Stimulated activated CD4-positive, alpha-beta T cell treated with anti-CD3 and anti-CD28 coated beads, Interleukin-1b, Interleukin-23, amount 100 ng/mL, for 1 hour (primary cell): ENCODE measurements around the gene SLC22A15.
"Not testable (repeated sequence)": the region's sequence is repeated elsewhere in the genome, so short reads cannot be mapped to it uniquely, and the experiment has no call there.

ENCODE experiments used
- DNase-seq, 2 donors: peaks; one replicate each; pipeline ENCODE4 v3.0.0-alpha.2; 2020; ENCODE audit warnings: low read depth in 2 of 2

SLC22A15 gene

DNA sequence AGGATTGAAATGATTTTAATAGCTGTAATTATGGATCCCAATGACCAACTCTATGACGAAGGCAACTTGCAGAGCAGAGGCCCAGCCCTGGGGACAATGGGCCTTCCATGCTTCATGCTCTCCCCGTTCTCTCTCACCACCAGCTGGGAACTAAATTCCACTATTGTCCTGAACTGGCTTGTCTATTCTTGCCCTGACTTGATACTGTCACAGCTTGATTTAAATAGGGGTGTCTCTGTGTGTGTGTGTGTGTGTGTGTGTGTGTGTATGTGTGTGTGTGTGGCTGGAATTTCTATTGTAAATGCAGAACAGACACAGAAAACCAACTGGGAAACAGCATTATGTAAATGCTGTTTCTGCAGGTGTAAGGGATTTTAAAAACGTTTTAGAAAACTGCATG, 57.0 kb downstream of the SLC22A15 start:
- no peak for DNase-seq

DNA sequence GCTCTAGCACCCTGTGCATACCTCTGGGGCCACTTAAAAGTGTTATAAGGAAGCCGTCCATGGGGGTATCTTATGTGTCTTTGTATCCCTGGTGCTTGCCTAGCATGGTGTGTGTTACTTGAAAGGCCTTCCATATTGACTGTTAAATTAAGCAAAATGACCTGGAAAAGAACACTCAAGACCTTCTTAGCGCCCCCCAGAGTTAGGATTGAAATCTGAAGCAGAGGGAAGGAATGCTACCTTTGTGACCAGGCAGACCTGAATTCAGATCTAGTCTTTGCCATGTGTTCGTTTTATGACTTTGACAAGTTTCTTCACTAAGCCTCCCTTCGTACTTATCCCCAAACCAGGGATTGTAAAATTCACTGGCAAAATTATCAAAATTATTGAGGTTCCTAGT, 59.9 kb downstream of the SLC22A15 start:
- DNase-seq: no peak

- DNase-seq: no peak
Measured at GRCh38 chr1:116038679-116039078, 62.4 kb downstream of the SLC22A15 start.

- no peak for DNase-seq
Measured at GRCh38 chr1:116044071-116044470, 67.8 kb downstream of the SLC22A15 start.

- DNase-seq: not testable (repeated sequence)
Measured at GRCh38 chr1:116046933-116047332, 70.6 kb downstream of the SLC22A15 start.

- not testable (repeated sequence) for DNase-seq
Measured at GRCh38 chr1:116051896-116052295, 75.6 kb downstream of the SLC22A15 start.

GRCh38 chr1:116062201-116062600, 85.9 kb downstream of the SLC22A15 start:
- no peak for DNase-seq

GRCh38 chr1:116064616-116065015, 88.3 kb downstream of the SLC22A15 start:
- DNase-seq: no peak

DNA sequence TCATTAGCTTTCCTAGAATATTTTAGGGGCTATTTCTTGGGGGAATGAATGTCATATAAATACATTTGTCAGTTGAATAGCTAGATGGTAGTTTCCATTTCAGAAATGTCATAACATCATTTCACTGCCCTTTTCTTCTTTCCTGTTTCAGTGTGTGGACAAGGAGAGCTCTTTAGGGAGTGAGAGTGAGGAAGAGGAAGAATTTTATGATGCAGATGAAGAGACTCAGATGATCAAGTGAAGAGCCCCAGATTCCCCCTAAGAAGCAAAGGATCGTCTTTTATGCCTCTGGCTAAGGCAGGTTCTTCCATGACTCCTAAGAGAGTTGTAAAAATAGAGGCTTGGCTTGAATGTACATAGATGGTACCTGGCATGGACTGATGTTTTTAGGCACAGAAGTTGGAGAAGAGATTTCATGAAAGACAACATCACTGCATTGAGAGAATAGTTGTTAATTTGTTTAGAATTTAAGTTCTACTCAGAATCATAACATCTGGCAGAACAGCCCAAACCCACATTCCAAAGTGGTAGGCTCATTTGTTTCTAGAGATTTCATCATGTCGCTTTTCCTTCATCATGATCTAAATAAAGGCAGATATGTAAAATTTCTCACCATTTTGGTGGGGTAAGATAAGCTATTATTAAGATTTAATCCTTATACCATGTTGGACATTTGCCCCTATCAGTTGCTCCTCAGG, 90.7 kb downstream of the SLC22A15 start:
- no peak for DNase-seq

- DNase-seq: no peak
Measured at GRCh38 chr1:116067566-116067890, 91.2 kb downstream of the SLC22A15 start.

- no peak for DNase-seq
Measured at GRCh38 chr1:116075575-116075974, 99.3 kb downstream of the SLC22A15 start.

GRCh38 chr1:116075990-116076389, 99.7 kb downstream of the SLC22A15 start:
- DNase-seq: no peak

DNA sequence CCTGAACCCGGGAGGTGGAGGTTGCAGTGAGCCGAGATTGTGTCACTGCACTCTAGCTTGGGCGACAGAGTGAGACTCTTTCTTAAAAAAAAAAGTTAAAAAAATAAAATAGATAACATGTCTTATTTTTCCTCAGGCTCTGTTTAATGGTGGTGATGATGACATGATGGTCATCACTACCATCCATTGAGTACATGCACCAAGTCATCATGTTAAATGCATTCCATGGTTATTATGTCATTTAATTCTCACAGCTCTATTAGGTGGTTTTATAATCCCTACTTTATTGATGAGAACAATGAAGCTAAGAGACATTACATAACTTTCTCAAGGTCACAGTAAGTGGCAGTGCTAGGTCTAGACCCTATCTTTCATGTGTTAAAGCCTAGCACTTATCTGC, 100.5 kb downstream of the SLC22A15 start:
- DNase-seq: no peak

- no peak for DNase-seq
Measured at GRCh38 chr1:116078699-116079223, 102.4 kb downstream of the SLC22A15 start.

DNA sequence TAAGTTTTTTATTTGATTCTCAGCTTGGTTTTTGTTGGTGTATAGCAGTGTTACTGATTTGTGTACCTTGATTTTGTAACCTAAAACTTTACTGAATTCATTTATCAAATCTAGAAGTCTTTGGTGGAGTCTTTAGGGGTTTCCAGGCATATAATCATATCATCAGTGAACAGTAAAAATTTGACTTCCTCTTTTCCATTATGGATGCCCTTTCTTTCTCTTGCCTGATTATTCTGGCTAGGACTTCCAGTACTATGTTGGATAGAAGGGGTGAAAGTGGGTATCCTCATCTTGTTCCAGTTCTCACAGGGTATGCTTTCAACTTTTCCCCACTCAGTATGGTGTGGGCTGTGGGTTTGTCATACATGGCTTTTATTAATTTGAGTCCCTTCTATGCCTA, 111.3 kb downstream of the SLC22A15 start:
- no peak for DNase-seq

DNA sequence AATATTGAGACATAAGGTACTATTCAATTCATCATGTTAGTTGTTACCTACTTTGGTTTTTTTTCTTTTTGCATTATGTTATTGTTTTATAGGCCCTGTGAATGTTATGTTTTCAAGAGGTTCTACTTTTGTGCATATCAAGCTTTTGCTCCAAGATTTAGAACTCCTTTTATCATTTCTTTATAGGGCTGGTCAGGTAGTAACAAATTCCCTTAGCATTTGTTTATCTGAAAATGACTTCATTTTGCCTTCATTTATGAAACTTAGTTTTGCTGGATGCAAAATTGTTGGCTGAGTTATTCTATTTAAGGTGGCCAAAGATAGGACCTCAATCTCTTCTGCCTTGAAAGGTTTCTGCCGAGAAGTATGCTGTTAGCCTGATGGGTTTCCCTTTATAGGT, 113.6 kb downstream of the SLC22A15 start:
- DNase-seq: no peak

GRCh38 chr1:116091083-116091482, 114.8 kb downstream of the SLC22A15 start:
- DNase-seq: no peak

GRCh38 chr1:116092752-116093489, 116.6 kb downstream of the SLC22A15 start:
- no peak for DNase-seq

- DNase-seq: no peak
Measured at GRCh38 chr1:116095027-116095426, 118.7 kb downstream of the SLC22A15 start.

- DNase-seq: no peak
Measured at GRCh38 chr1:116096013-116096618, 119.8 kb downstream of the SLC22A15 start.

DNA sequence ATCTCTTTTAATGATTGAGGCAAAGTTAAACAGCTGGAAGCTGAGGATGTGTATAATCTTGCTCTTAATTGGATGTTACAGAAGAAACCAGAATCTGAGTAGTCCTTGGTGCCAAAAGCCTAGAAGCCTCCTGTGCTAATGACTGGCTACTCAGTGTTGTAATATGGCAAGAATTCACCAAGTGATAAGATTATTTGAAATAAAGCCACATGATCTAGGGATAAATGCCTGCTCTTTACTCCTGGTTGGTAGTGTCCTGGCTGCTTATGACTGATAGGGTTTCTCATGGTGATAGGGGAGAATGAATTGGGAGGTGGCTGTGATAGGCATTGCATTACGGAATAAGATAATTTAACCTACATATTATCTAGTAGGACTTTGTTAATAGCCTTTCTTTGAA, 121.3 kb downstream of the SLC22A15 start:
- DNase-seq: no peak

GRCh38 chr1:116099379-116099778, 123.1 kb downstream of the SLC22A15 start:
- DNase-seq: no peak

DNA sequence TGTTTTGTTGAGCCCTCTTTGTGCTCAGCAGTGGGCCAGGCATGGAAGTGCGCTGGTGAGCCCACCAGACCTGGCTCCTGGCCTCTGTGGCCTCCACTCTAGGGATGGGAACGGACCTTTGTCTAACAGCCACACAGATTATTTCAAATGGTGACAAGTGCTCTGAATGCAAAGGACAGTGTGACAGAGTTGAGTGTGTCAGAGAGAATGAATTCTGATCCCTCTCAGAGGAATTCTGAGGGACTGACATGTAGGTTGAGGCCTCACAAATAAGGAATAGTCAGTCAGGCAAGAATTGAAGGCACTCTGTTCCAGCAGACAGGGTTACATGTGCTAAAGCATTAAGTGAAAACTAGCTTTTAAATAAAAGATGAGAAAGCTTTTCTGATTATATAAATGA, 123.6 kb downstream of the SLC22A15 start:
- DNase-seq: no peak
